Esophagus squamous epithelium (tissue), 4 donors: ENCODE results near the gene JMJD6.

Experiments used
- POLR2A ChIP-seq, 4 donors: fragments of 450-650 bp; IDR thresholded peaks; one replicate each; pipeline ENCODE4 v1.6.1; 2017; ENCODE audit warnings: antibody characterized with exemption in 4 of 4, mild to moderate bottlenecking in 4 of 4, moderate library complexity in 3 of 4
- TF ChIP-seq, protein P1 (sequence below), 6 experiments: fragments of 450-650 bp in 4 of 6; fragments of 200-600 bp in 2 of 6; sonication (generic) in 2 of 6; IDR thresholded peaks; one replicate each; pipeline ENCODE4 v1.5.1; 2016 to 2019; ENCODE audit warnings: antibody characterized with exemption in 6 of 6, mild to moderate bottlenecking in 4 of 6, moderate library complexity in 4 of 6

DNA sequence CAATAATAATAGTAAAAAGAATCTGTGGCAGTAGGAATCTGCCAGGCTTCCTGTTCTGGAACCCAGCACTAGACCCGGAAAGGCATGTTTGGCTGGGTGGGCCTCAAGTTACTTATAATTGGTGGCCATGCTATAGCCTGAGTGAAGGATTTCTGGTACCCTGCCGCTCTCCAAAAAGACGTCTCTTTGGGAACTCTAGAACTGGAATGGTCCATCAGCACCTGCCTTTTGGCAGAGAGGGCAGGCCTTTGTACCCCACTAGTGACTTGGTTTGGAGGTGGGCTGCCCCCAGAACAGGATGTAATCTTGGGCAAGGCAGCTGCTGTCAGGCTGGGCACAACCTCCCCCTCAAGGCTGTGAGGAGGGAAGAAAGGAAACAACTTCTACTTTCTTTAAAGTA is 53.5 kb downstream of the JMJD6 start:
- TF ChIP-seq, protein P1, sequence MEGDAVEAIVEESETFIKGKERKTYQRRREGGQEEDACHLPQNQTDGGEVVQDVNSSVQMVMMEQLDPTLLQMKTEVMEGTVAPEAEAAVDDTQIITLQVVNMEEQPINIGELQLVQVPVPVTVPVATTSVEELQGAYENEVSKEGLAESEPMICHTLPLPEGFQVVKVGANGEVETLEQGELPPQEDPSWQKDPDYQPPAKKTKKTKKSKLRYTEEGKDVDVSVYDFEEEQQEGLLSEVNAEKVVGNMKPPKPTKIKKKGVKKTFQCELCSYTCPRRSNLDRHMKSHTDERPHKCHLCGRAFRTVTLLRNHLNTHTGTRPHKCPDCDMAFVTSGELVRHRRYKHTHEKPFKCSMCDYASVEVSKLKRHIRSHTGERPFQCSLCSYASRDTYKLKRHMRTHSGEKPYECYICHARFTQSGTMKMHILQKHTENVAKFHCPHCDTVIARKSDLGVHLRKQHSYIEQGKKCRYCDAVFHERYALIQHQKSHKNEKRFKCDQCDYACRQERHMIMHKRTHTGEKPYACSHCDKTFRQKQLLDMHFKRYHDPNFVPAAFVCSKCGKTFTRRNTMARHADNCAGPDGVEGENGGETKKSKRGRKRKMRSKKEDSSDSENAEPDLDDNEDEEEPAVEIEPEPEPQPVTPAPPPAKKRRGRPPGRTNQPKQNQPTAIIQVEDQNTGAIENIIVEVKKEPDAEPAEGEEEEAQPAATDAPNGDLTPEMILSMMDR (IDR thresholded peaks at IDR 0.05) = no peak
- no peak for TF ChIP-seq POLR2A (IDR thresholded peaks at IDR 0.05)
